ENCODE measurements around the gene CEACAM1.

- TF ChIP-seq YY1 (IDR thresholded peaks at IDR 0.05; ENCODE audit: insufficient read depth, insufficient read length) (no peak), ZNF274 (IDR thresholded peaks at IDR 0.05; ENCODE audit: low read depth, low read length) (no peak), SUZ12 (IDR thresholded peaks at IDR 0.05; ENCODE audit: extremely low read depth, insufficient read depth, insufficient read length) (no peak)
Measured at GRCh38 chr19:42532891-42533290, 4.6 kb upstream of the CEACAM1 start.

Measured in NT2/D1 (cell line).